CD14-positive monocyte (primary cell): ENCODE measurements around the gene ESRP2. TPM values are rescaled to one million over a fixed set of nuclear protein-coding genes. Genes with fewer than 3 reads are reported as not detected.

Experiments
- DNase-seq, 3 donors: peaks; one replicate each; pipeline ENCODE4 v3.0.0-alpha.2; 2011 to 2022
- H2AFZ ChIP-seq: 2 replicates; pipeline ENCODE4 v1.6.0; 2012; ENCODE audit warnings: mild to moderate bottlenecking, low read depth, low read length, inconsistent platforms; ENCODE audit not compliant: insufficient read depth, poor library complexity, severe bottlenecking
- H3K27ac ChIP-seq, 2 donors: 1 replicate in 1 of 2; 2 replicates in 1 of 2; pipeline ENCODE4 v1.5.1; 2012 to 2013; ENCODE audit warnings: low read length in 2 of 2, control low read depth in 1 of 2, inconsistent platforms in 1 of 2, low read depth in 1 of 2, mild to moderate bottlenecking in 1 of 2
- H3K27me3 ChIP-seq, 2 donors: one replicate each; pipeline versions ENCODE4 v1.6.0 to v1.6.1; 2011 to 2013; ENCODE audit warnings: low read length in 2 of 2; ENCODE audit not compliant: control insufficient read depth in 2 of 2, insufficient read depth in 2 of 2
- H3K36me3 ChIP-seq, 2 donors: replicated peaks in 1 of 2; 1 replicate in 1 of 2; 2 replicates in 1 of 2; pipeline versions ENCODE4 v1.5.1 to v1.6.1; 2012 to 2013; ENCODE audit warnings: low read length in 2 of 2, control low read depth in 1 of 2, inconsistent platforms in 1 of 2, mild to moderate bottlenecking in 1 of 2; ENCODE audit not compliant: insufficient read depth in 2 of 2, control insufficient read depth in 1 of 2
- H3K4me1 ChIP-seq, 2 donors: 1 replicate in 1 of 2; 2 replicates in 1 of 2; pipeline versions ENCODE4 v1.5.1 to v1.6.1; 2012 to 2013; ENCODE audit warnings: low read length in 2 of 2, control low read depth in 1 of 2, inconsistent platforms in 1 of 2, mild to moderate bottlenecking in 1 of 2, moderate library complexity in 1 of 2; ENCODE audit not compliant: insufficient read depth in 2 of 2, control insufficient read depth in 1 of 2
- H3K4me2 ChIP-seq: replicated peaks from 2 replicates; pipeline ENCODE3; 2012; ENCODE audit warnings: low read length, moderate library complexity, mild to moderate bottlenecking; ENCODE audit not compliant: poor library complexity, severe bottlenecking; ENCODE audit errors: extremely low read depth
- H3K4me3 ChIP-seq, 3 experiments: fragments of 200-600 bp in 1 of 3; sonication (generic) in 1 of 3; replicated peaks in 1 of 3; 1 replicate in 2 of 3; 2 replicates in 1 of 3; pipeline ENCODE4 v1.5.1; 2011 to 2013; ENCODE audit warnings: low read length in 3 of 3, mild to moderate bottlenecking in 3 of 3, control low read depth in 2 of 3, low read depth in 2 of 3, inconsistent platforms in 1 of 3, moderate library complexity in 1 of 3
- H3K79me2 ChIP-seq: 2 replicates; pipeline ENCODE4 v1.6.0; 2012; ENCODE audit warnings: mild to moderate bottlenecking, control low read depth, inconsistent platforms, low read length, moderate library complexity; ENCODE audit not compliant: insufficient read depth
- H3K9ac ChIP-seq: 2 replicates; pipeline ENCODE4 v1.6.0; 2017; ENCODE audit warnings: low read length, mild to moderate bottlenecking; ENCODE audit not compliant: insufficient read depth, poor library complexity, severe bottlenecking
- H3K9me3 ChIP-seq, 2 donors: replicated peaks in 1 of 2; 1 replicate in 1 of 2; 2 replicates in 1 of 2; pipeline versions ENCODE4 v1.5.1 to v1.6.1; 2012 to 2013; ENCODE audit warnings: low read length in 2 of 2, control low read depth in 1 of 2; ENCODE audit not compliant: control insufficient read depth in 1 of 2, insufficient read depth in 1 of 2
- H4K20me1 ChIP-seq: 2 replicates; pipeline ENCODE4 v1.6.0; 2012; ENCODE audit warnings: mild to moderate bottlenecking, low read length, control low read depth, moderate library complexity; ENCODE audit not compliant: insufficient read depth
- H3K27ac Mint-ChIP-seq, 7 donors: one replicate each; pipeline ENCODE4 v1.8.0; 2020; ENCODE audit warnings: mild to moderate bottlenecking in 7 of 7, mixed read lengths in 7 of 7, moderate library complexity in 6 of 7, inconsistent platforms in 2 of 7
- H3K27me3 Mint-ChIP-seq, 3 donors: one replicate each; pipeline ENCODE4 v1.8.0; 2021 to 2022; ENCODE audit warnings: low read depth in 3 of 3, mild to moderate bottlenecking in 3 of 3, mixed read lengths in 3 of 3, moderate library complexity in 3 of 3, inconsistent platforms in 1 of 3
- H3K36me3 Mint-ChIP-seq, 2 donors: one replicate each; pipeline ENCODE4 v1.8.0; 2020; ENCODE audit warnings: mixed read lengths in 2 of 2, inconsistent platforms in 1 of 2, mild to moderate bottlenecking in 1 of 2
- H3K4me1 Mint-ChIP-seq: one replicate; pipeline ENCODE4 v1.8.0; 2020; ENCODE audit warnings: mild to moderate bottlenecking, mixed read lengths
- H3K4me3 Mint-ChIP-seq, 2 donors: one replicate each; pipeline ENCODE4 v1.8.0; 2020; ENCODE audit warnings: mild to moderate bottlenecking in 2 of 2, mixed read lengths in 2 of 2, moderate library complexity in 1 of 2
- H3K9me3 Mint-ChIP-seq, 7 donors: one replicate each; pipeline ENCODE4 v1.8.0; 2020 to 2022; ENCODE audit warnings: mixed read lengths in 7 of 7, mild to moderate bottlenecking in 6 of 7, moderate library complexity in 6 of 7, inconsistent platforms in 2 of 7
- CTCF ChIP-seq: fragments of 200-600 bp; IDR thresholded peaks from one replicate; pipeline ENCODE4 v1.8.0; 2022; ENCODE audit warnings: antibody characterized with exemption, mild to moderate bottlenecking
- WGBS: methylation state at CpG from one replicate; pipeline ENCODE4 v1.1.5; 2013; ENCODE audit warnings: missing lambda C conversion rate; ENCODE audit not compliant: insufficient coverage; 5-methylcytosine and 5-hydroxymethylcytosine counted together
- intact Hi-C, 2 donors: fragments of 100-400 bp; cut with micrococcal nuclease; formaldehyde crosslinking; loops; one replicate each; pipeline versions ENCODE4 v1.15.0 to v1.15.1; 2023
- polyA plus RNA-seq, 3 donors: library from polyadenylated mRNA; depleted of rRNA in 1 of 3; unstranded in 2 of 3; stranded (reverse) in 1 of 3; fragments of 300-500 nt in 2 of 3; fragments of >200 nt in 1 of 3; fragmentation: Illumina TruSeq in 2 of 3; gene quantifications; 1 replicate in 2 of 3; 2 replicates in 1 of 3; pipeline ENCODE4 v1.2.3, GENCODE V29; 2012 to 2021

ESRP2 gene
- polyA plus RNA-seq, 3 donors, result not detected

- Histone ChIP-seq H4K20me1 (peaks cover 21% of the 10 kb centered on the region), H3K79me2 (peaks cover 4% of the 10 kb centered on the region), H3K36me3 (peaks cover 32 to 67% of the 10 kb centered on the region in 2 donors), H3K27me3 (no peaks in the 10 kb centered on the region), H3K4me3 (no peak overlapping the region), H3K4me1 (peaks cover 0 to 6% of the 10 kb centered on the region in 2 donors), H3K9me3 (no peaks in the 10 kb centered on the region), H3K9ac (no peak overlapping the region), H3K27ac (peak overlapping the region in 1 of 2 donors; percentile 28), H2AFZ (no peak overlapping the region), H3K4me2 (no peak overlapping the region)
- Mint-ChIP-seq H3K4me3 (no peak overlapping the region), H3K36me3 (peaks cover 34 to 55% of the 10 kb centered on the region in 2 donors), H3K4me1 (peaks cover 3% of the 10 kb centered on the region), H3K27ac (no peak overlapping the region), H3K27me3 (no peaks in the 10 kb centered on the region), H3K9me3 (no peaks in the 10 kb centered on the region)
- no peak for DNase-seq
- no peak for TF ChIP-seq CTCF
- WGBS, result 93% methylated on average over 2 of the region's 3 CpGs
- intact Hi-C loops, result no loop called here
These were observed 41.7 kb downstream of the ESRP2 start for GRCh38 chr16:68194251-68194650.

GRCh38 chr16:68190736-68191510 lies 45.0 kb downstream of the ESRP2 start:
- peaks cover 42 to 87% of the 10 kb centered on the region in 2 donors for H3K36me3 ChIP-seq
- peaks cover 0 to 4% (median 0%) of the 10 kb centered on the region in 7 donors for H3K9me3 Mint-ChIP-seq
- no peak overlapping the region for H3K4me2 ChIP-seq
- H3K4me3 ChIP-seq, result no peak overlapping the region
- DNase-seq, result no peak
- no peaks in the 10 kb centered on the region for H3K9me3 ChIP-seq
- peaks cover 4% of the 10 kb centered on the region for H3K79me2 ChIP-seq
- no peaks in the 10 kb centered on the region for H3K27me3 Mint-ChIP-seq
- no peak for TF ChIP-seq CTCF
- H3K4me1 ChIP-seq, result peaks cover 0 to 6% of the 10 kb centered on the region in 2 donors
- peaks cover 3% of the 10 kb centered on the region for H3K4me1 Mint-ChIP-seq
- H3K27ac ChIP-seq, result peak overlapping the region in 1 of 2 donors; percentile 29
- H3K36me3 Mint-ChIP-seq, result peaks cover 40 to 74% of the 10 kb centered on the region in 2 donors
- intact Hi-C loops, result no loop called here
- no peak overlapping the region for H2AFZ ChIP-seq
- WGBS, result 100% methylated on average over 2 of the region's 2 CpGs
- no peak overlapping the region for H3K4me3 Mint-ChIP-seq
- H3K27me3 ChIP-seq, result no peaks in the 10 kb centered on the region
- H4K20me1 ChIP-seq, result peaks cover 30% of the 10 kb centered on the region
- H3K9ac ChIP-seq, result no peak overlapping the region
- peak overlapping the region in 6 of 7 donors; percentile 12 to 61 (median 30) for H3K27ac Mint-ChIP-seq
